ENCODE measurements around the gene MYO7A. TPM values are rescaled to one million over a fixed set of nuclear protein-coding genes. Genes with fewer than 3 reads are reported as not detected.
A peak's percentile ranks its signal among the peaks of the same experiment; 100 is the strongest.

The MYO7A gene
- total and polyA plus RNA-seq, 2 of the 8 experiments (the other 6 are each of a cell fraction or from before 2014, with no cell fraction given), result 1.5 to 1.9 TPM

GRCh38 chr11:77081381-77081851, 46.6 kb upstream of the MYO7A start:
- no peak overlapping the region for H2BK120ac ChIP-seq (replicated peaks; ENCODE audit: low read depth, low read length)
- H3K4ac ChIP-seq (replicated peaks; ENCODE audit: insufficient read length, low read depth, low read length), result no peak overlapping the region
- ChIA-PET POLR2A (ENCODE audit: partially characterized antibody) (interaction anchor here (0.9 kb wide), 1 partner anchor 14 kb away, joined by 3 read pairs; no protein-coding TSS in a partner anchor), CTCF (ENCODE audit: partially characterized antibody) (interaction anchor here (0.9 to 8.4 kb wide), 9 partner anchors 11 to 162 kb away, joined by 3 to 95 read pairs (median 6); partner anchors contain the start of genes MYO7A and OMP)
- H2AK5ac ChIP-seq (ENCODE audit: low read depth, low read length), result no peak overlapping the region
- H3K9me3 ChIP-seq (ENCODE audit: insufficient read depth in 2 of 2, low read depth in 1 of 2, low read length in 1 of 2), result no peaks in the 10 kb centered on the region
- H4K5ac ChIP-seq (ENCODE audit: insufficient read length, low read depth, low read length), result no peak overlapping the region
- H3K23ac ChIP-seq (ENCODE audit: insufficient read length), result no peak overlapping the region
- TF ChIP-seq BACH1 (IDR thresholded peaks at IDR 0.05; ENCODE audit: low read length) (no peak), MAFK (IDR thresholded peaks at IDR 0.05; ENCODE audit: low read depth, low read length) (no peak), HDAC6 (IDR thresholded peaks at IDR 0.05; ENCODE audit: low read depth, low read length) (no peak)
- no peak overlapping the region for H3K27ac ChIP-seq (ENCODE audit: low read depth, low read length)
- no peak overlapping the region; the same call in 1 of the 2 replicates for H3K18ac ChIP-seq (ENCODE audit: extremely low read depth, low read length)
- no peak overlapping the region for H3K14ac ChIP-seq (ENCODE audit: insufficient read length)
- H2AFZ ChIP-seq (ENCODE audit: low read length), result no peak overlapping the region
- H3K9ac ChIP-seq (replicated peaks in 1 of 4; ENCODE audit: extremely low read depth in 1 of 4, low read depth in 3 of 4, low read length in 3 of 4), result no peak overlapping the region
- peaks cover 0 to 5% of the 10 kb centered on the region in 2 experiments for H4K20me1 ChIP-seq (replicated peaks in 1 of 2; ENCODE audit: control insufficient read depth in 1 of 2, insufficient read depth in 2 of 2, low read length in 2 of 2)
- H2BK20ac ChIP-seq (ENCODE audit: low read length), result no peak overlapping the region
- H3K79me2 ChIP-seq (ENCODE audit: control insufficient read depth in 1 of 2, insufficient read depth in 2 of 2, low read length in 2 of 2), result no peaks in the 10 kb centered on the region
- no peak for FAIRE-seq
- H2BK15ac ChIP-seq (ENCODE audit: low read length), result no peak overlapping the region
- no peak overlapping the region for H4K8ac ChIP-seq (ENCODE audit: extremely low read depth, insufficient read depth, low read length)
- no peaks in the 10 kb centered on the region for H3K36me3 ChIP-seq (ENCODE audit: control insufficient read depth in 2 of 4, insufficient read depth in 4 of 4, low read length in 3 of 4)
- H4K91ac ChIP-seq (replicated peaks; ENCODE audit: insufficient read length, low read length), result no peak overlapping the region
- H3K79me1 ChIP-seq (ENCODE audit: low read depth, low read length), result no peaks in the 10 kb centered on the region; the same call in 1 of the 2 replicates
- H3K23me2 ChIP-seq (ENCODE audit: low read depth, low read length), result no peaks in the 10 kb centered on the region
- no peak overlapping the region for H3K4me3 ChIP-seq (ENCODE audit: extremely low read depth in 1 of 4, insufficient read depth in 2 of 4, low read depth in 3 of 4, low read length in 4 of 4)
- no peaks in the 10 kb centered on the region for H3K27me3 ChIP-seq (replicated peaks in 1 of 4; ENCODE audit: control insufficient read depth in 3 of 4, extremely low read depth in 1 of 4, insufficient read depth in 3 of 4, low read length in 3 of 4)
- H3K4me1 ChIP-seq (replicated peaks in 1 of 4; ENCODE audit: control insufficient read depth in 3 of 4, insufficient read depth in 4 of 4, low read length in 3 of 4), result no peaks in the 10 kb centered on the region; a peak in 2 of 7 replicates
- no peak overlapping the region for H3K4me2 ChIP-seq (ENCODE audit: insufficient read depth in 1 of 2, low read depth in 2 of 2, low read length in 2 of 2)
- DNase-seq (ENCODE audit: low read depth in 1 of 2, low spot score in 2 of 2), result no peak
- WGBS, 2 experiments (ENCODE audit: extremely low coverage in 1 of 2, insufficient coverage in 1 of 2, insufficient read length in 1 of 2, insufficient replicate concordance in 2 of 2, low coverage in 1 of 2, low lambda C conversion rate in 2 of 2, missing lambda C conversion rate in 1 of 2), result 90% methylated on average over 9 of the region's 9 CpGs; no CpG with 5 or more reads in 1 of the 2 experiments
- H2BK12ac ChIP-seq (ENCODE audit: low read depth, low read length), result no peak overlapping the region
- H2BK5ac ChIP-seq (ENCODE audit: low read depth, low read length), result 0 out of 2 replicates have a peak overlapping the region, but pooled peaks have one; percentile 1
- no peak overlapping the region for H3K56ac ChIP-seq (replicated peaks; ENCODE audit: insufficient read length, low read depth, low read length)
